GM12878 (cell line): ENCODE results near the gene TFAP2B. TPM values are rescaled to one million over a fixed set of nuclear protein-coding genes. Genes with fewer than 3 reads are reported as not detected.

Experiments
- ATAC-seq: fragments of 200-7000 bp; cut with Tn5 transposase; 3 replicates; pipeline ENCODE4 v1.9.1; 2020; ENCODE audit warnings: mild to moderate bottlenecking, moderate library complexity
- BruUV-seq: library from RNA; stranded (reverse); fragments of 400-500 nt; replicated peaks from 2 replicates; lab custom pipeline; 2021; lab: Mats Ljungman, UMichigan
- CTCF ChIA-PET: fragments of 300-600 bp; sonication (Branson Sonifier 250); formaldehyde crosslinking; extraction: SDS; loops from one replicate; lab custom pipeline; 2021; ENCODE audit warnings: inconsistent platforms; lab: Yijun Ruan, JAX
- POLR2A ChIA-PET: fragments of 350-600 bp; formaldehyde crosslinking; extraction: SDS; loops from one replicate; lab custom pipeline; 2021; ENCODE audit warnings: inconsistent platforms; lab: Charles Lee
- RAD21 ChIA-PET: fragments of 300-600 bp; sonication (Branson Sonifier 250); formaldehyde crosslinking; loops from one replicate; lab custom pipeline; 2023; ENCODE audit warnings: antibody characterized with exemption; ENCODE audit not compliant: unreplicated experiment; lab: Charles Lee
- SMC1A ChIA-PET: fragments of 300-600 bp; sonication (Branson Sonifier 250); formaldehyde crosslinking; loops from one replicate; lab custom pipeline; 2023; ENCODE audit not compliant: unreplicated experiment, uncharacterized antibody; lab: Charles Lee
- DNase-seq: peaks from one replicate; pipeline ENCODE4 v3.0.0-alpha.2; 2011; ENCODE audit warnings: low read depth, low spot score
- FAIRE-seq: peaks from 3 replicates; lab custom pipeline; 2011; peaks lifted over from hg19 to GRCh38; lab: Jason Lieb, UNC
- H2AFZ ChIP-seq: 2 replicates; pipeline ENCODE4 v1.6.0; 2011; ENCODE audit warnings: low read depth, low read length, control low read depth; ENCODE audit not compliant: control insufficient read depth
- H3K27ac ChIP-seq: 2 replicates; pipeline ENCODE4 v1.5.1; 2011; ENCODE audit warnings: control low read depth; ENCODE audit not compliant: control insufficient read depth, insufficient read depth
- H3K27me3 ChIP-seq, 2 experiments: replicated peaks in 1 of 2; 2 replicates each; pipeline versions ENCODE4 v1.6.0 to v1.6.1; 2011; ENCODE audit warnings: low read length in 1 of 2; ENCODE audit not compliant: control insufficient read depth in 2 of 2, insufficient read depth in 2 of 2
- H3K36me3 ChIP-seq, 2 experiments: 2 replicates each; pipeline ENCODE4 v1.5.1; 2011; ENCODE audit warnings: low read length in 1 of 2; ENCODE audit not compliant: control insufficient read depth in 2 of 2, insufficient read depth in 2 of 2
- H3K4me1 ChIP-seq: 2 replicates; pipeline ENCODE4 v1.6.1; 2011; ENCODE audit warnings: mild to moderate bottlenecking, low read length, moderate library complexity, mixed read lengths; ENCODE audit not compliant: control insufficient read depth, insufficient read depth
- H3K4me2 ChIP-seq: 2 replicates; pipeline ENCODE4 v1.6.0; 2011; ENCODE audit warnings: control low read depth; ENCODE audit not compliant: control insufficient read depth, insufficient read depth
- H3K4me3 ChIP-seq: fragments of 200-600 bp; sonication (generic); 2 replicates; pipeline ENCODE4 v1.5.1; 2016
- H3K79me2 ChIP-seq: 2 replicates; pipeline ENCODE4 v1.6.0; 2011; ENCODE audit warnings: low read length; ENCODE audit not compliant: control insufficient read depth, insufficient read depth
- H3K9ac ChIP-seq: 2 replicates; pipeline ENCODE4 v1.8.0; 2011; ENCODE audit warnings: low read length, control low read depth, mixed read lengths; ENCODE audit not compliant: control insufficient read depth, insufficient read depth
- H3K9me3 ChIP-seq: replicated peaks from 3 replicates; pipeline ENCODE4 v1.5.1; 2011; ENCODE audit warnings: mild to moderate bottlenecking, low read length; ENCODE audit not compliant: control insufficient read depth, insufficient read depth
- H4K20me1 ChIP-seq: 2 replicates; pipeline ENCODE4 v1.6.0; 2011; ENCODE audit not compliant: control insufficient read depth, insufficient read depth
- CEBPB ChIP-seq, 2 experiments: fragments of 150-350 bp in 1 of 2; IDR thresholded peaks; 2 replicates each; pipeline ENCODE4 v1.6.1; 2012 to 2014; ENCODE audit warnings: low read depth in 2 of 2, low read length in 2 of 2, borderline replicate concordance in 1 of 2, inconsistent platforms in 1 of 2
- CUX1 ChIP-seq: IDR thresholded peaks from 2 replicates; pipeline ENCODE4 v1.6.1; 2012; ENCODE audit warnings: improper control_type of control experiment, low read depth, low read length; ENCODE audit not compliant: insufficient replicate concordance
- MEF2A ChIP-seq: IDR thresholded peaks from 2 replicates; pipeline ENCODE4 v1.6.1; 2011; ENCODE audit warnings: low read depth, mild to moderate bottlenecking, low read length, moderate library complexity; ENCODE audit not compliant: insufficient read depth
- NR2C2 ChIP-seq: IDR thresholded peaks from 2 replicates; pipeline ENCODE4 v1.6.1; 2011; ENCODE audit warnings: borderline replicate concordance, low read depth; ENCODE audit not compliant: control insufficient read depth, insufficient read length
- NR2F1 ChIP-seq: fragments of 450-650 bp; conservative IDR thresholded peaks from 2 replicates; pipeline ENCODE4 v1.6.1; 2017; ENCODE audit warnings: mild to moderate bottlenecking
- POLR2AphosphoS2 ChIP-seq: IDR thresholded peaks from 2 replicates; pipeline ENCODE4 v1.6.1; 2011; ENCODE audit warnings: low read depth, mild to moderate bottlenecking, low read length, improper control_type of control experiment, moderate library complexity
- PRDM15 ChIP-seq: fragments of 450-650 bp; formaldehyde crosslinking; IDR thresholded peaks from 2 replicates; pipeline ENCODE4 v1.4.0; 2020; ENCODE audit warnings: mild to moderate bottlenecking, moderate library complexity
- RUNX3 ChIP-seq: IDR thresholded peaks from 2 replicates; pipeline ENCODE4 v1.6.1; 2012; ENCODE audit warnings: low read length, inconsistent platforms
- SIX5 ChIP-seq: IDR thresholded peaks from 2 replicates; pipeline ENCODE4 v1.6.1; 2011; ENCODE audit warnings: mild to moderate bottlenecking, low read depth, low read length, moderate library complexity; ENCODE audit not compliant: severe bottlenecking
- STAT3 ChIP-seq: IDR thresholded peaks from 2 replicates; pipeline ENCODE4 v1.6.1; 2011; ENCODE audit warnings: low read depth, low read length, improper control_type of control experiment
- ZSCAN29 ChIP-seq: fragments of 450-650 bp; IDR thresholded peaks from 2 replicates; pipeline ENCODE4 v1.6.1; 2017; ENCODE audit warnings: mild to moderate bottlenecking, moderate library complexity
- in situ Hi-C: fragments of 300-500 bp; cut with MboI; formaldehyde crosslinking; loops from 9 replicates; pipeline ENCODE4 v1.14.3; 2018; ENCODE audit warnings: mixed read lengths
- intact Hi-C: fragments of 100-400 bp; cut with micrococcal nuclease; formaldehyde crosslinking; loops from one replicate; pipeline ENCODE4 v1.14.2; 2022; ENCODE audit not compliant: unreplicated experiment
- polyA plus RNA-seq, 11 experiments: library from polyadenylated mRNA; depleted of rRNA in 4 of 11; unstranded in 6 of 11; stranded (reverse) in 5 of 11; fragments of >200 nt; fragmentation: Nextera tagmentation in 4 of 11; fragmentation: Illumina TruSeq in 1 of 11; extraction: Ambion mirVana in 4 of 11; extraction: Trizol in 1 of 11; gene quantifications; 1 replicate in 1 of 11; 2 replicates in 10 of 11; pipeline versions ENCODE4 v1.2.1 to v1.2.3, GENCODE V29; 2011 to 2016; ENCODE audit warnings: inconsistent platforms in 2 of 11, missing spikeins in 2 of 11, low read depth in 1 of 11
- total RNA-seq, 4 experiments: library from RNA; depleted of rRNA in 3 of 4; stranded (reverse); fragments of >200 nt in 3 of 4; fragmentation: Illumina TruSeq in 1 of 4; extraction: Trizol in 1 of 4; gene quantifications; 2 replicates each; pipeline versions ENCODE4 v1.2.1 to v1.2.3, GENCODE V29; 2013 to 2021

The TFAP2B gene
- total and polyA plus RNA-seq, 10 of the 15 experiments (the other 5 are each of a cell fraction or from before 2014, with no cell fraction given), result 0.03 to 0.15 (median 0.07) TPM; not detected in 5

- TF ChIP-seq PRDM15 (CRISPR knock-in tag) (no peak), NR2F1 (no peak), NR2C2 (no peak), MEF2A (no peak), CEBPB (IDR thresholded peaks at IDR 0.05; ENCODE audit: borderline replicate concordance in 1 of 2, low read depth in 2 of 2, low read length in 2 of 2) (no peak)
These were observed 14.4 kb upstream of the TFAP2B start (continued) for GRCh38 chr6:50804283-50804682.

- no peak overlapping the region for H2AFZ ChIP-seq
- intact Hi-C loops, result no loop called here
- H3K9me3 ChIP-seq, result no peaks in the 10 kb centered on the region
- H4K20me1 ChIP-seq, result no peaks in the 10 kb centered on the region
- H3K4me1 ChIP-seq, result no peaks in the 10 kb centered on the region
- H3K4me2 ChIP-seq, result no peak overlapping the region
- no peak overlapping the region for H3K9ac ChIP-seq
- DNase-seq (no peak), FAIRE-seq (no peak), ATAC-seq (no peak)
- H3K4me3 ChIP-seq, result no peak overlapping the region
- ChIA-PET SMC1A (no interaction called here), CTCF (no interaction called here), POLR2A (no interaction called here), RAD21 (no interaction called here)
- BruUV-seq, result no TSS peak
- no peaks in the 10 kb centered on the region for H3K79me2 ChIP-seq
- no peaks in the 10 kb centered on the region for H3K27me3 ChIP-seq
- in situ Hi-C loops, result no loop called here
- no peak overlapping the region for H3K27ac ChIP-seq
- H3K36me3 ChIP-seq, result no peaks in the 10 kb centered on the region
- TF ChIP-seq ZSCAN29 (no peak), POLR2AphosphoS2 (no peak), SIX5 (no peak), STAT3 (no peak), CUX1 (no peak), RUNX3 (no peak)
These were observed 11.6 kb upstream of the TFAP2B start for GRCh38 chr6:50807035-50807434.
